DND-41 (cell line): ENCODE measurements around the gene ZSCAN5C.

ENCODE experiments used
- ATAC-seq: fragments of 200-7000 bp; cut with Tn5 transposase; 3 replicates; pipeline ENCODE4 v1.9.1; 2021; ENCODE audit warnings: low read depth; ENCODE audit not compliant: insufficient read depth
- DNase-seq: peaks from one replicate; pipeline ENCODE4 v3.0.0-alpha.2; 2020
- H2AFZ ChIP-seq: 2 replicates; pipeline ENCODE4 v1.6.0; 2012; ENCODE audit warnings: low read depth, low read length
- H3K27ac ChIP-seq: 2 replicates; pipeline ENCODE4 v1.5.1; 2012; ENCODE audit warnings: low read length, inconsistent platforms
- H3K27me3 ChIP-seq: fragments of 200-600 bp; sonication (generic); 2 replicates; pipeline ENCODE4 v1.6.0; 2012; ENCODE audit warnings: low read length, mild to moderate bottlenecking, inconsistent platforms; ENCODE audit not compliant: insufficient read depth, poor library complexity
- H3K36me3 ChIP-seq: 2 replicates; pipeline ENCODE4 v1.5.1; 2012; ENCODE audit warnings: low read length, inconsistent platforms; ENCODE audit not compliant: insufficient read depth
- H3K4me1 ChIP-seq: 2 replicates; pipeline ENCODE4 v1.5.1; 2012; ENCODE audit warnings: mild to moderate bottlenecking, low read length; ENCODE audit not compliant: insufficient read depth
- H3K4me2 ChIP-seq: 2 replicates; pipeline ENCODE4 v1.6.0; 2012; ENCODE audit warnings: mild to moderate bottlenecking, moderate library complexity, low read length, inconsistent platforms; ENCODE audit not compliant: insufficient read depth
- H3K4me3 ChIP-seq, 2 experiments: fragments of 200-600 bp in 1 of 2; shearing (Covaris generic) in 1 of 2; 2 replicates each; pipeline ENCODE4 v1.5.1; 2012 to 2016; ENCODE audit warnings: inconsistent platforms in 2 of 2, low read length in 2 of 2, mild to moderate bottlenecking in 2 of 2, low read depth in 1 of 2, moderate library complexity in 1 of 2
- H3K79me2 ChIP-seq: 2 replicates; pipeline ENCODE4 v1.6.0; 2012; ENCODE audit warnings: low read length, inconsistent platforms; ENCODE audit not compliant: insufficient read depth
- H3K9ac ChIP-seq: 2 replicates; pipeline ENCODE4 v1.6.0; 2012; ENCODE audit warnings: low read depth, mild to moderate bottlenecking, inconsistent platforms, low read length, moderate library complexity
- H3K9me3 ChIP-seq: 2 replicates; pipeline ENCODE4 v1.5.1; 2012; ENCODE audit warnings: low read length, moderate library complexity, mild to moderate bottlenecking, inconsistent platforms; ENCODE audit not compliant: insufficient read depth, severe bottlenecking
- H4K20me1 ChIP-seq: 2 replicates; pipeline ENCODE4 v1.6.0; 2012; ENCODE audit warnings: low read length; ENCODE audit not compliant: insufficient read depth
- CTCF ChIP-seq: IDR thresholded peaks from 2 replicates; pipeline ENCODE4 v1.5.1; 2012; ENCODE audit warnings: borderline replicate concordance, low read length, moderate library complexity, mild to moderate bottlenecking; ENCODE audit not compliant: poor library complexity, severe bottlenecking; ENCODE audit errors: extremely low read depth
- EZH2 ChIP-seq: IDR thresholded peaks from 3 replicates; pipeline ENCODE4 v1.6.1; 2012; ENCODE audit warnings: borderline replicate concordance, low read depth, mild to moderate bottlenecking, moderate library complexity, low read length, inconsistent platforms; ENCODE audit not compliant: severe bottlenecking

Gene ZSCAN5C

GRCh38 chr19:56162258-56162657 lies 39.8 kb upstream of the ZSCAN5C start:
- Histone ChIP-seq H3K27me3 (no peaks in the 10 kb centered on the region), H3K79me2 (no peaks in the 10 kb centered on the region), H3K4me3 (no peak overlapping the region), H3K4me2 (no peak overlapping the region), H3K9me3 (peaks cover 2% of the 10 kb centered on the region), H2AFZ (no peak overlapping the region), H3K4me1 (peaks cover 38% of the 10 kb centered on the region), H4K20me1 (peaks cover 3% of the 10 kb centered on the region; the same call in 1 of the 2 replicates), H3K27ac (peak overlapping the region; percentile 70), H3K36me3 (peaks cover 43% of the 10 kb centered on the region), H3K9ac (no peak overlapping the region)
- peak; percentile 37 for DNase-seq
- no peak for TF ChIP-seq CTCF
- TF ChIP-seq EZH2: no peak
- ATAC-seq: peak; percentile 42

GRCh38 chr19:56163097-56163496 lies 39.0 kb upstream of the ZSCAN5C start:
- no peaks in the 10 kb centered on the region for H3K79me2 ChIP-seq
- no peak overlapping the region for H3K4me3 ChIP-seq
- ATAC-seq: no peak
- H3K27me3 ChIP-seq: no peaks in the 10 kb centered on the region
- no peak overlapping the region for H2AFZ ChIP-seq
- DNase-seq: no peak
- TF ChIP-seq EZH2 (no peak), CTCF (no peak)
- no peak overlapping the region for H3K4me2 ChIP-seq
- peaks cover 3% of the 10 kb centered on the region; the same call in 1 of the 2 replicates for H4K20me1 ChIP-seq
- H3K9ac ChIP-seq: no peak overlapping the region
- H3K9me3 ChIP-seq: peaks cover 2% of the 10 kb centered on the region
- H3K36me3 ChIP-seq: peaks cover 36% of the 10 kb centered on the region
- peaks cover 38% of the 10 kb centered on the region for H3K4me1 ChIP-seq
- H3K27ac ChIP-seq: peak overlapping the region; percentile 70

GRCh38 chr19:56167064-56167578 lies 35.0 kb upstream of the ZSCAN5C start:
- H3K27ac ChIP-seq: no peak overlapping the region
- ATAC-seq (no peak), DNase-seq (peak; percentile 32)

More at GRCh38 chr19:56167064-56167578, 35.0 kb upstream of the ZSCAN5C start:
- Histone ChIP-seq H3K4me3 (no peak overlapping the region), H3K79me2 (no peaks in the 10 kb centered on the region), H4K20me1 (0 out of 2 replicates have a peak, but pooled peaks cover 3% of the 10 kb centered on the region), H3K9ac (no peak overlapping the region), H3K36me3 (no peaks in the 10 kb centered on the region), H3K27me3 (no peaks in the 10 kb centered on the region), H3K9me3 (peaks cover 2% of the 10 kb centered on the region), H3K4me2 (no peak overlapping the region), H2AFZ (no peak overlapping the region), H3K4me1 (peaks cover 26% of the 10 kb centered on the region)
- no peak for TF ChIP-seq EZH2
- no peak for TF ChIP-seq CTCF
